Thyroid gland (tissue), 4 donors: Measurements from ENCODE around the gene CCDC136.

Experiments used
- CTCF ChIP-seq, 6 experiments: fragments of 200-600 bp in 3 of 6; fragments of 450-650 bp in 3 of 6; sonication (generic) in 3 of 6; IDR thresholded peaks; one replicate each; pipeline ENCODE4 v1.5.1; 2016 to 2019; ENCODE audit warnings: antibody characterized with exemption in 6 of 6, mild to moderate bottlenecking in 2 of 6, inconsistent platforms in 1 of 6, moderate library complexity in 1 of 6
- POLR2A ChIP-seq, 2 donors: fragments of 450-650 bp; IDR thresholded peaks; one replicate each; pipeline ENCODE4 v1.6.1; 2017; ENCODE audit warnings: antibody characterized with exemption in 2 of 2, mild to moderate bottlenecking in 2 of 2, moderate library complexity in 1 of 2

GRCh38 chr7:128869944-128870285, 78.1 kb downstream of the CCDC136 start:
- TF ChIP-seq CTCF (IDR thresholded peaks at IDR 0.05) = no peak
- TF ChIP-seq POLR2A (IDR thresholded peaks at IDR 0.05) = no peak
